A673 (cell line): ENCODE data around the gene EGLN3. TPM values are rescaled to one million over a fixed set of nuclear protein-coding genes. Genes with fewer than 3 reads are reported as not detected.

Experiments used
- BruUV-seq: library from RNA; stranded (reverse); fragments of 400-500 nt; replicated peaks from 2 replicates; lab custom pipeline; 2021; lab: Mats Ljungman, UMichigan
- CTCF ChIA-PET: fragments of 300-600 bp; sonication (Branson Sonifier 250); formaldehyde crosslinking; loops from one replicate; lab custom pipeline; 2022; ENCODE audit warnings: antibody characterized with exemption; lab: Charles Lee
- POLR2A ChIA-PET: fragments of 300-600 bp; sonication (Branson Sonifier 250); formaldehyde crosslinking; loops from one replicate; lab custom pipeline; 2022; ENCODE audit warnings: antibody characterized with exemption; ENCODE audit not compliant: low non-redundant PET; lab: Charles Lee
- DNase-seq: peaks from one replicate; pipeline ENCODE4 v3.0.0-alpha.2; 2015; ENCODE audit warnings: low spot score
- H3K27ac ChIP-seq: fragments of 200-600 bp; sonication (generic); 2 replicates; pipeline ENCODE4 v1.5.1; 2016; ENCODE audit warnings: mixed run types, low read depth, mild to moderate bottlenecking, mixed read lengths, antibody characterized with exemption, low read length; ENCODE audit not compliant: poor library complexity, severe bottlenecking
- H3K27me3 ChIP-seq: fragments of 200-600 bp; sonication (generic); replicated peaks from 2 replicates; pipeline ENCODE4 v1.6.1; 2017; ENCODE audit warnings: mixed run types, low read depth, mild to moderate bottlenecking, mixed read lengths, antibody characterized with exemption, low read length; ENCODE audit not compliant: insufficient read depth, poor library complexity
- H3K36me3 ChIP-seq: fragments of 200-600 bp; sonication (generic); 2 replicates; pipeline ENCODE4 v1.6.1; 2016; ENCODE audit warnings: mixed run types, mild to moderate bottlenecking, mixed read lengths, antibody characterized with exemption, low read length; ENCODE audit not compliant: insufficient read depth, poor library complexity, severe bottlenecking
- H3K4me1 ChIP-seq: fragments of 200-600 bp; sonication (generic); 2 replicates; pipeline ENCODE4 v1.6.1; 2017; ENCODE audit warnings: mixed run types, mild to moderate bottlenecking, mixed read lengths, antibody characterized with exemption, low read length; ENCODE audit not compliant: insufficient read depth, poor library complexity, severe bottlenecking
- H3K4me3 ChIP-seq: fragments of 200-600 bp; sonication (generic); 2 replicates; pipeline ENCODE4 v1.5.1; 2016; ENCODE audit warnings: low read depth, mixed run types, mild to moderate bottlenecking, mixed read lengths, low read length; ENCODE audit not compliant: poor library complexity, severe bottlenecking
- H3K9me3 ChIP-seq: fragments of 200-600 bp; sonication (generic); 2 replicates; pipeline ENCODE4 v1.6.1; 2016; ENCODE audit warnings: mixed run types, low read depth, mild to moderate bottlenecking, mixed read lengths, antibody characterized with exemption, low read length; ENCODE audit not compliant: poor library complexity, severe bottlenecking
- CTCF ChIP-seq: fragments of 300-800, 200-600 bp; sonication (generic); conservative IDR thresholded peaks from 2 replicates; pipeline ENCODE4 v1.5.1; 2017; ENCODE audit warnings: low read depth, mild to moderate bottlenecking, antibody characterized with exemption, low read length, moderate library complexity, mixed read lengths
- EZH2 ChIP-seq: fragments of 200-600 bp; sonication (generic); IDR thresholded peaks from 2 replicates; pipeline ENCODE4 v1.6.1; 2017; ENCODE audit warnings: borderline replicate concordance, low read depth, mild to moderate bottlenecking, mixed read lengths, antibody characterized with exemption, low read length; ENCODE audit not compliant: poor library complexity, severe bottlenecking
- intact Hi-C: fragments of 100-400 bp; cut with micrococcal nuclease; formaldehyde crosslinking; loops from one replicate; pipeline ENCODE4 v1.10.0; 2022; ENCODE audit not compliant: unreplicated experiment
- total RNA-seq: library from RNA; stranded (reverse); gene quantifications from 2 replicates; pipeline ENCODE4 v1.2.3, GENCODE V29; 2021

EGLN3 gene
- total RNA-seq, 1 experiment from 2014 or later = 2.4 TPM

GRCh38 chr14:33900706-33901105, 50.2 kb downstream of the EGLN3 start:
- BruUV-seq = no TSS peak
- POLR2A ChIA-PET = no interaction called here
- intact Hi-C loops = no loop called here
- Histone ChIP-seq H3K27me3 (peaks cover 16% of the 10 kb centered on the region), H3K36me3 (no peaks in the 10 kb centered on the region), H3K4me1 (no peaks in the 10 kb centered on the region), H3K9me3 (no peaks in the 10 kb centered on the region), H3K4me3 (no peak overlapping the region), H3K27ac (no peak overlapping the region)
- DNase-seq = no peak
- TF ChIP-seq CTCF (no peak), EZH2 (no peak)
- CTCF ChIA-PET = no interaction called here

GRCh38 chr14:33899723-33900341, 51.0 kb downstream of the EGLN3 start:
- Histone ChIP-seq H3K36me3 (no peaks in the 10 kb centered on the region), H3K4me3 (no peak overlapping the region), H3K9me3 (no peaks in the 10 kb centered on the region), H3K27me3 (peaks cover 8% of the 10 kb centered on the region), H3K4me1 (no peaks in the 10 kb centered on the region), H3K27ac (no peak overlapping the region)
- intact Hi-C loops = no loop called here
- ChIA-PET POLR2A (no interaction called here), CTCF (no interaction called here)
- BruUV-seq = no TSS peak
- DNase-seq = no peak
- TF ChIP-seq CTCF = no peak

- BruUV-seq = no TSS peak
- TF ChIP-seq CTCF (no peak), EZH2 (no peak)
- ChIA-PET POLR2A (no interaction called here), CTCF (no interaction called here)
- peaks cover 2% of the 10 kb centered on the region for H3K27me3 ChIP-seq
- H3K36me3 ChIP-seq = no peaks in the 10 kb centered on the region
- no peaks in the 10 kb centered on the region for H3K9me3 ChIP-seq
- no peak for DNase-seq
- no peak overlapping the region for H3K27ac ChIP-seq
- intact Hi-C loops = no loop called here
- no peaks in the 10 kb centered on the region for H3K4me1 ChIP-seq
- no peak overlapping the region for H3K4me3 ChIP-seq
Observed at GRCh38 chr14:33897878-33898535, 52.9 kb downstream of the EGLN3 start.
